Caco-2 (cell line): Measurements from ENCODE around the gene SCN8A. TPM values are rescaled to one million over a fixed set of nuclear protein-coding genes. Genes with fewer than 3 reads are reported as not detected.

Source experiments
- BruUV-seq: library from RNA; stranded (reverse); fragments of 400-500 nt; replicated peaks from 2 replicates; lab custom pipeline; 2021; lab: Mats Ljungman, UMichigan
- CTCF ChIA-PET: fragments of 300-600 bp; sonication (Branson Sonifier 250); formaldehyde crosslinking; loops from one replicate; lab custom pipeline; 2022; ENCODE audit warnings: antibody characterized with exemption; lab: Charles Lee
- POLR2A ChIA-PET: fragments of 300-600 bp; sonication (Branson Sonifier 250); formaldehyde crosslinking; loops from one replicate; lab custom pipeline; 2022; ENCODE audit warnings: antibody characterized with exemption; lab: Charles Lee
- DNase-seq, 2 experiments: peaks; one replicate each; pipeline versions ENCODE4 v3.0.0 to v3.0.0-alpha.2; 2020 to 2022
- H3K27me3 ChIP-seq: replicated peaks from 2 replicates; pipeline ENCODE4 v1.6.0; 2011; ENCODE audit warnings: low read length; ENCODE audit not compliant: control insufficient read depth, insufficient read depth
- H3K36me3 ChIP-seq: 2 replicates; pipeline ENCODE4 v1.5.1; 2011; ENCODE audit warnings: low read length; ENCODE audit not compliant: control insufficient read depth, insufficient read depth
- H3K4me1 ChIP-seq: fragments of 250-450 bp; sonication (Bioruptor Pico); 2 replicates; pipeline ENCODE4 v1.5.1; 2020; ENCODE audit warnings: mild to moderate bottlenecking
- H3K4me3 ChIP-seq: 2 replicates; pipeline ENCODE4 v1.5.1; 2011; ENCODE audit warnings: low read depth, mild to moderate bottlenecking, control low read depth, low read length
- H3K9me3 ChIP-seq: fragments of 250-450 bp; sonication (Bioruptor Pico); 2 replicates; pipeline ENCODE4 v1.5.1; 2020; ENCODE audit warnings: mild to moderate bottlenecking, moderate library complexity
- H3K27ac Mint-ChIP-seq: one replicate; pipeline ENCODE4 v1.8.0; 2022; ENCODE audit warnings: mixed read lengths; ENCODE audit not compliant: unreplicated experiment
- H3K27me3 Mint-ChIP-seq: one replicate; pipeline ENCODE4 v1.8.0; 2022; ENCODE audit warnings: mixed read lengths; ENCODE audit not compliant: insufficient read depth, unreplicated experiment
- H3K36me3 Mint-ChIP-seq: one replicate; pipeline ENCODE4 v1.8.0; 2022; ENCODE audit warnings: mild to moderate bottlenecking, mixed read lengths; ENCODE audit not compliant: insufficient read depth, unreplicated experiment
- H3K4me1 Mint-ChIP-seq: one replicate; pipeline ENCODE4 v1.8.0; 2022; ENCODE audit warnings: low read depth, mixed read lengths; ENCODE audit not compliant: unreplicated experiment
- H3K4me3 Mint-ChIP-seq: one replicate; pipeline ENCODE4 v1.8.0; 2022; ENCODE audit warnings: mild to moderate bottlenecking, moderate library complexity, mixed read lengths; ENCODE audit not compliant: unreplicated experiment
- H3K9me3 Mint-ChIP-seq: one replicate; pipeline ENCODE4 v1.8.0; 2022; ENCODE audit warnings: mixed read lengths; ENCODE audit not compliant: unreplicated experiment
- intact Hi-C: fragments of 100-400 bp; cut with micrococcal nuclease; formaldehyde crosslinking; loops from one replicate; pipeline ENCODE4 v1.10.0; 2022; ENCODE audit not compliant: unreplicated experiment
- total RNA-seq: library from RNA; stranded (reverse); gene quantifications from 2 replicates; pipeline ENCODE4 v1.2.3, GENCODE V29; 2022
- TF ChIP-seq, protein P1 (sequence below), 2 experiments: fragments of 200-600 bp in 1 of 2; IDR thresholded peaks; 1 replicate in 1 of 2; 2 replicates in 1 of 2; pipeline versions ENCODE4 v1.5.1 to v1.8.0; 2011 to 2022; ENCODE audit warnings: antibody characterized with exemption in 1 of 2, control low read depth in 1 of 2, inconsistent platforms in 1 of 2, low read depth in 1 of 2, low read length in 1 of 2, mild to moderate bottlenecking in 1 of 2, moderate library complexity in 1 of 2; ENCODE audit not compliant: insufficient read depth in 1 of 2, severe bottlenecking in 1 of 2, unreplicated experiment in 1 of 2

Gene SCN8A
- total RNA-seq, 1 experiment from 2014 or later: 16.5 TPM

DNA sequence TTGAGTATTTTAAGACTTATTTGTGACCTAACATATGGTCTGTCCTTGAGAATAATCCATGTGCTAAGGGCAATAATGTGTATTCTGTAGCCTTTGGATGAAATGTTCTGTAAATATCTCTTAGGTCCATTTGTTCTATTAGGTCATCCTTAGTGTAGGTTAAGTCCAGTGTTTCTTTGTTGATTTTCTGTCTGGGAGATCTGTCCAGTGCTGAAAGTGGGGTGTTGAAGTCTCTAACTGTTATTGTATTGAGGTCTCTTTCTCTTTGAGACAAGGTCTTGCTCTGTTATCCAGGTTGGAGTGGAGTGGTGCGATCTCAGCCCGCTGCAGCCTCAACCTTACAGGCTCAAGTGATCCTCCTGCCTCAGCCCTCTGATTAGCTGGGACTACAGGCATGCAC is 149.5 kb downstream of the SCN8A start:
- no peaks in the 10 kb centered on the region; the same call in 1 of the 2 replicates for H3K9me3 ChIP-seq
- no peaks in the 10 kb centered on the region for H3K4me1 ChIP-seq
- TF ChIP-seq, protein P1, sequence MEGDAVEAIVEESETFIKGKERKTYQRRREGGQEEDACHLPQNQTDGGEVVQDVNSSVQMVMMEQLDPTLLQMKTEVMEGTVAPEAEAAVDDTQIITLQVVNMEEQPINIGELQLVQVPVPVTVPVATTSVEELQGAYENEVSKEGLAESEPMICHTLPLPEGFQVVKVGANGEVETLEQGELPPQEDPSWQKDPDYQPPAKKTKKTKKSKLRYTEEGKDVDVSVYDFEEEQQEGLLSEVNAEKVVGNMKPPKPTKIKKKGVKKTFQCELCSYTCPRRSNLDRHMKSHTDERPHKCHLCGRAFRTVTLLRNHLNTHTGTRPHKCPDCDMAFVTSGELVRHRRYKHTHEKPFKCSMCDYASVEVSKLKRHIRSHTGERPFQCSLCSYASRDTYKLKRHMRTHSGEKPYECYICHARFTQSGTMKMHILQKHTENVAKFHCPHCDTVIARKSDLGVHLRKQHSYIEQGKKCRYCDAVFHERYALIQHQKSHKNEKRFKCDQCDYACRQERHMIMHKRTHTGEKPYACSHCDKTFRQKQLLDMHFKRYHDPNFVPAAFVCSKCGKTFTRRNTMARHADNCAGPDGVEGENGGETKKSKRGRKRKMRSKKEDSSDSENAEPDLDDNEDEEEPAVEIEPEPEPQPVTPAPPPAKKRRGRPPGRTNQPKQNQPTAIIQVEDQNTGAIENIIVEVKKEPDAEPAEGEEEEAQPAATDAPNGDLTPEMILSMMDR (IDR thresholded peaks at IDR 0.05; ENCODE audit: insufficient read depth in 1 of 2, low read depth in 1 of 2, low read length in 1 of 2, severe bottlenecking in 1 of 2, unreplicated experiment in 1 of 2): no peak
- no peaks in the 10 kb centered on the region for H3K4me1 Mint-ChIP-seq
- DNase-seq: no peak
- H3K27ac Mint-ChIP-seq: no peak overlapping the region
- H3K36me3 Mint-ChIP-seq: no peaks in the 10 kb centered on the region
- H3K9me3 Mint-ChIP-seq: peaks cover 20% of the 10 kb centered on the region
- intact Hi-C loops: no loop called here
- no TSS peak for BruUV-seq
- no peaks in the 10 kb centered on the region for H3K27me3 ChIP-seq
- H3K4me3 ChIP-seq: no peak overlapping the region
- no peaks in the 10 kb centered on the region; the same call in 1 of the 2 replicates for H3K36me3 ChIP-seq
- ChIA-PET POLR2A (no interaction called here), CTCF (interaction anchor here (0.6 kb wide), 1 partner anchor 246 kb away, joined by 5 read pairs; no protein-coding TSS in a partner anchor)
- H3K27me3 Mint-ChIP-seq: no peaks in the 10 kb centered on the region
- no peak overlapping the region for H3K4me3 Mint-ChIP-seq

- Histone ChIP-seq H3K9me3 (no peaks in the 10 kb centered on the region; the same call in 1 of the 2 replicates), H3K27me3 (no peaks in the 10 kb centered on the region), H3K4me1 (no peaks in the 10 kb centered on the region), H3K36me3 (no peaks in the 10 kb centered on the region; the same call in 1 of the 2 replicates), H3K4me3 (no peak overlapping the region)
- intact Hi-C loops: no loop called here
- no peak for DNase-seq
- CTCF ChIA-PET: no interaction called here
- no peak overlapping the region for H3K4me3 Mint-ChIP-seq
- H3K36me3 Mint-ChIP-seq: no peaks in the 10 kb centered on the region
- POLR2A ChIA-PET: no interaction called here
- H3K4me1 Mint-ChIP-seq: no peaks in the 10 kb centered on the region
- H3K9me3 Mint-ChIP-seq: peaks cover 20% of the 10 kb centered on the region
- TF ChIP-seq, protein P1 (IDR thresholded peaks at IDR 0.05; ENCODE audit: insufficient read depth in 1 of 2, low read depth in 1 of 2, low read length in 1 of 2, severe bottlenecking in 1 of 2, unreplicated experiment in 1 of 2): no peak
- no peaks in the 10 kb centered on the region for H3K27me3 Mint-ChIP-seq
- no TSS peak for BruUV-seq
- H3K27ac Mint-ChIP-seq: no peak overlapping the region
Observed at GRCh38 chr12:51744235-51744634, 153.2 kb downstream of the SCN8A start.

GRCh38 chr12:51744957-51745356 is 153.9 kb downstream of the SCN8A start:
- H3K4me1 ChIP-seq: 0 out of 2 replicates have a peak, but pooled peaks cover under 1% of the 10 kb centered on the region
- H3K27me3 ChIP-seq: no peaks in the 10 kb centered on the region
- no peaks in the 10 kb centered on the region; the same call in 1 of the 2 replicates for H3K36me3 ChIP-seq
- Mint-ChIP-seq H3K4me3 (no peak overlapping the region), H3K27me3 (no peaks in the 10 kb centered on the region), H3K27ac (no peak overlapping the region), H3K4me1 (no peaks in the 10 kb centered on the region), H3K36me3 (no peaks in the 10 kb centered on the region), H3K9me3 (peaks cover 20% of the 10 kb centered on the region)
- no peaks in the 10 kb centered on the region; the same call in 1 of the 2 replicates for H3K9me3 ChIP-seq
- BruUV-seq: no TSS peak
- POLR2A ChIA-PET: no interaction called here
- CTCF ChIA-PET: no interaction called here
- no peak for DNase-seq
- intact Hi-C loops: no loop called here
- TF ChIP-seq, protein P1 (IDR thresholded peaks at IDR 0.05; ENCODE audit: insufficient read depth in 1 of 2, low read depth in 1 of 2, low read length in 1 of 2, severe bottlenecking in 1 of 2, unreplicated experiment in 1 of 2): no peak
- H3K4me3 ChIP-seq: no peak overlapping the region
